ENCODE data around the gene YTHDF1. TPM values are rescaled to one million over a fixed set of nuclear protein-coding genes. Genes with fewer than 3 reads are reported as not detected.

The YTHDF1 gene
- total and polyA plus RNA-seq, 2 of the 8 experiments (the other 6 are each of a cell fraction or from before 2014, with no cell fraction given): 32.8 to 66.0 TPM

GRCh38 chr20:63176427-63177133 lies 39.4 kb downstream of the YTHDF1 start:
- Histone ChIP-seq H2BK15ac (ENCODE audit: low read length) (peak overlapping the region; percentile 61; the same call in 1 of the 2 replicates), H3K9me3 (ENCODE audit: insufficient read depth in 2 of 2, low read depth in 1 of 2, low read length in 1 of 2) (no peaks in the 10 kb centered on the region), H3K18ac (ENCODE audit: extremely low read depth, low read length) (no peak overlapping the region; the same call in 1 of the 2 replicates), H3K4me2 (ENCODE audit: insufficient read depth in 1 of 2, low read depth in 2 of 2, low read length in 2 of 2) (peak overlapping the region; percentile 72 to 87), H3K23ac (ENCODE audit: insufficient read length) (no peak overlapping the region), H3K27me3 (replicated peaks in 1 of 4; ENCODE audit: control insufficient read depth in 3 of 4, extremely low read depth in 1 of 4, insufficient read depth in 3 of 4, low read length in 3 of 4) (peaks cover 32 to 62% (median 51%) of the 10 kb centered on the region in 4 experiments), H4K8ac (ENCODE audit: extremely low read depth, insufficient read depth, low read length) (no peak overlapping the region; the same call in 1 of the 2 replicates), H2BK20ac (ENCODE audit: low read length) (0 out of 2 replicates have a peak overlapping the region, but pooled peaks have one; percentile 48), H4K20me1 (replicated peaks in 1 of 2; ENCODE audit: control insufficient read depth in 1 of 2, insufficient read depth in 2 of 2, low read length in 2 of 2) (peaks cover 0 to 10% of the 10 kb centered on the region in 2 experiments), H3K23me2 (ENCODE audit: low read depth, low read length) (peaks cover 18% of the 10 kb centered on the region; the same call in 1 of the 2 replicates), H3K9ac (replicated peaks in 1 of 4; ENCODE audit: extremely low read depth in 1 of 4, low read depth in 3 of 4, low read length in 3 of 4) (no peak overlapping the region; a peak in 2 of 7 replicates), H3K79me1 (ENCODE audit: low read depth, low read length) (no peaks in the 10 kb centered on the region), H3K4me3 (ENCODE audit: extremely low read depth in 1 of 4, insufficient read depth in 2 of 4, low read depth in 3 of 4, low read length in 4 of 4) (peak overlapping the region; percentile 2 to 83 (median 30); a peak in 6 of 8 replicates), H3K56ac (replicated peaks; ENCODE audit: insufficient read length, low read depth, low read length) (no peak overlapping the region), H2BK5ac (ENCODE audit: low read depth, low read length) (no peak overlapping the region; the same call in 1 of the 2 replicates), H3K4ac (replicated peaks; ENCODE audit: insufficient read length, low read depth, low read length) (no peak overlapping the region), H4K91ac (replicated peaks; ENCODE audit: insufficient read length, low read length) (no peak overlapping the region), H2BK120ac (replicated peaks; ENCODE audit: low read depth, low read length) (peak overlapping the region; percentile 54), H3K36me3 (ENCODE audit: control insufficient read depth in 2 of 4, insufficient read depth in 4 of 4, low read length in 3 of 4) (no peaks in the 10 kb centered on the region), H2AFZ (ENCODE audit: low read length) (no peak overlapping the region), H3K14ac (ENCODE audit: insufficient read length) (no peak overlapping the region), H3K27ac (ENCODE audit: low read depth, low read length) (no peak overlapping the region), H3K4me1 (replicated peaks in 1 of 4; ENCODE audit: control insufficient read depth in 3 of 4, insufficient read depth in 4 of 4, low read length in 3 of 4) (peaks cover 3 to 53% (median 32%) of the 10 kb centered on the region in 4 experiments), H4K5ac (ENCODE audit: insufficient read length, low read depth, low read length) (no peak overlapping the region), H2BK12ac (ENCODE audit: low read depth, low read length) (peak overlapping the region; percentile 68; the same call in 1 of the 2 replicates), H2AK5ac (ENCODE audit: low read depth, low read length) (no peak overlapping the region), H3K79me2 (ENCODE audit: control insufficient read depth in 1 of 2, insufficient read depth in 2 of 2, low read length in 2 of 2) (no peaks in the 10 kb centered on the region)
- WGBS, 2 experiments (ENCODE audit: extremely low coverage in 1 of 2, insufficient coverage in 1 of 2, insufficient read length in 1 of 2, insufficient replicate concordance in 2 of 2, low coverage in 1 of 2, low lambda C conversion rate in 2 of 2, missing lambda C conversion rate in 1 of 2): 8% methylated on average over 41 of the region's 49 CpGs; no CpG with 5 or more reads in 1 of the 2 experiments
- POLR2A ChIA-PET (ENCODE audit: partially characterized antibody): interaction anchor here (1.0 to 1.5 kb wide), 2 partner anchors 10 to 76 kb away, joined by 3 to 6 read pairs; no protein-coding TSS in a partner anchor
- peak; percentile 85 for TF ChIP-seq EZH2 (IDR thresholded peaks at IDR 0.05; ENCODE audit: low read depth, low read length, severe bottlenecking)
- no peak for TF ChIP-seq JUND (IDR thresholded peaks at IDR 0.05; ENCODE audit: low read length)
- TF ChIP-seq SP4 (IDR thresholded peaks at IDR 0.05; ENCODE audit: low read length): no peak
- TF ChIP-seq MAFK (IDR thresholded peaks at IDR 0.05; ENCODE audit: low read depth, low read length): no peak
- TF ChIP-seq RNF2 (IDR thresholded peaks at IDR 0.05; ENCODE audit: borderline replicate concordance, low read depth, low read length, missing control alignments, poor library complexity, severe bottlenecking): peak; percentile 67
- TF ChIP-seq, protein P1, sequence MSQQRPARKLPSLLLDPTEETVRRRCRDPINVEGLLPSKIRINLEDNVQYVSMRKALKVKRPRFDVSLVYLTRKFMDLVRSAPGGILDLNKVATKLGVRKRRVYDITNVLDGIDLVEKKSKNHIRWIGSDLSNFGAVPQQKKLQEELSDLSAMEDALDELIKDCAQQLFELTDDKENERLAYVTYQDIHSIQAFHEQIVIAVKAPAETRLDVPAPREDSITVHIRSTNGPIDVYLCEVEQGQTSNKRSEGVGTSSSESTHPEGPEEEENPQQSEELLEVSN (IDR thresholded peaks at IDR 0.05): 0 out of 2 replicates have a peak, but pooled peaks have one; percentile 39
- TF ChIP-seq SUZ12 (IDR thresholded peaks at IDR 0.05; ENCODE audit: low read length): peak; percentile 89
- TF ChIP-seq SP1 (IDR thresholded peaks at IDR 0.05; ENCODE audit: low read depth, low read length): no peak
- CTCF ChIA-PET (ENCODE audit: partially characterized antibody): interaction anchor here (0.6 to 2.1 kb wide), 10 partner anchors 10 to 423 kb away, joined by 3 to 4 read pairs (median 3); no protein-coding TSS in a partner anchor
- peak in 1 of 2 experiments; percentile 77 for DNase-seq (ENCODE audit: low read depth in 1 of 2, low spot score in 2 of 2)
- no peak for FAIRE-seq

Data from H1 (cell line).